ENCODE data around the gene CASZ1.

Gene CASZ1

DNA sequence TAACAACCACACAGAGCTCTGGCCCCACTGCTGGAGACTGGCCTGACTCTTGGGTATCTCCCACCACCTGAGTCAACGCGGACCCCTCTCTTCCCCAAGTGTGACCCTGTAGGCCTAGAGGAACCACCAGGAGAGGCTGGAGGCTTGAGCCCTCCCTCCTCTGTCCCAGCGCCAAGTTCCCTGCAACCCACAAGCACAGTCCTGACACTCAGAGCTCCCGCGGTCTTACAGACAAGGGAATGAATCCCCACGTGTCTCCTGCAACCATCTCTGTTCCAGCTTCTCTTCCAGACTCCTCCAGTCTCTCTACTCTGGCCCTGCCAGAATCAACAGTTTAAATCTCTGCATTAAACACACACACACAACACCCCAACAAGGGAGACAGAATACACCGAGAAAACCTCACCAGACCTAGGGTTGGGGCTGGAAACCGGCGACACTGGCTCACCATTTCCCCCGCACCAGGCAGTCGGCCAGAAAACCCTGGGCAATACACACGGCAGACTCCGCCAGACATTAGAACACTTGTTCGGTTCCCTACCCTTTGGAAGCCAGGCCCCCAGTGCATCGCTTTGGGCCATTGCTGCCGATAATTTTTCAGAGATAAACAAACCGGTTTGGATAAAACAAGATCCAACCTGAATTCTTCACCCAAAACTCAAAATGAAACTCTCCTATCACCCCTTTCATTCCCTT is 21.7 kb downstream of the CASZ1 start:
- DNase-seq, result no peak

DNA sequence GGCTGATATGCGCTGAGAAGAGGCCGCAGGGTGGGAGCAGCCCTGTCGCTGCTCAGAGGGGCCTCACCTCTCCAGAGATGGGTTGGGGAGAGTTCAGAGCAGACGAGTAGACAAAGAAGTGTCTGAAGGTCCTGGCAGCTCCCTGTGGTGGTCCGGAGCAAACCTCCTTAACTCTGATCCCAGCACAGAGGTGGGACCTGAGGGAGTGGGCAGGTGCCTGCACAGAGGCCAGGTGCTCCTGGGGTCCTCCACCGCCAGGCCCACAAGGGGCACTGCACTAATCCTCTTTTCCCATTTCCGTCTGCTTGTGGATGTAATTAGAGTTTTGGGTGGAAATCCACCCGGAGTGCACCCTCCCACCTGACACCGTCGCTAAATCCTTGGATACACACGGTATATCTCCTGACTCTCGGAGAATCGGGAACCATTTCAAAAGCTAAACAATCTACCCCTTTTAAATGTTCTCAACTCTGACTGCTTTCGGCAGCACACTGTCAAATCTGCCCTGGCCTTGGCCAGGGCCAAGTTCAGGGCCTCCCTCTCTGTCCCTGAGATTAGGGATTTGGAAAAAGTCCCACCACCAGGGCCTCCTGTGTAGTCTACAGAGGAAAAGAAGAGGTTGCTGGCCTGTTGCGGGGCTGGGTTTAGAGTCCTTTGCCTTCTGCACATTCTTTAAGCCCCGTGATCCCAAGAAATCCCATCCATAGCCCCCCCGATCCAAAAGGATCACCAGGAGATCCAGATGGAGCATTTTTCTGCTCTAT is 22.4 kb downstream of the CASZ1 start:
- DNase-seq, result no peak

DNA sequence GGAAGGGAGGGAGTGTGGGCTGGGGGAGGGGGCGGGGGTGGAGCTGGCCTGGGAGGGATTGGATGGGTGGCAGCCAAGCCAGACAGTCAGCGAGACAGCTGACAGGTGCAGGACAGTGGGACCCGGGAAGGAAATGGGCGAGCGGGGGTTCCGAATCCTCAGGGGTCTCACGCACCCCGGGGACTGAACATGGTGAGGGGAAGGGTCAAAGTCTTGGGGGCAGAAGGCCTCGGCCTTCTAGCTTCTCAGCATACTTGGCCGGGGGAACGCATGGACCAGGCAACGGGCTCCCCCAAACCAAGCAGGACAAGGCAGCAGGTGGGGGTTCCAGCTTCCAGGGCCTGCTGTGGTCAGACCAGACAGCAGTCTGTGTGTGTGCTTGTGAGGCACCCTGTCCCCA is 23.1 kb downstream of the CASZ1 start:
- no peak for DNase-seq

DNA sequence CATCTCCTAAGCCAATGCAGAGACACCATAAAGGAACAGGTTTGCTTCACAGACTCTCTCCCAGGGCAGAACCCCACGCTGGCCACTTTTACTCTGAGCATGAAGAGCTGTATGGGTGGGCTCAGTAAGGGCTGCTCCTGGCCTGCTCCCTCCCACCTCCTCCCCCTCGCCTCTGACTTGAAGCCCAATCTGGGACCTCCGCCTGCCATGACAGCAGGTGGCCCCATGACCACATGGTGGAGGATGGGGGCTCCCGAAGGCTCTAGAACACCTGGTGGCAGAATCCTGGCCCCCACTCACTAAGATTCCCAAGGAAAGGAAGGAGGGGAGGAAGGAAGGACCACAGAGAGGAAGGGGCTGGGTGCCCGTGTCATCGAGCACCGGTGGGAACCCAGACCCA is 23.7 kb downstream of the CASZ1 start:
- no peak for DNase-seq

DNA sequence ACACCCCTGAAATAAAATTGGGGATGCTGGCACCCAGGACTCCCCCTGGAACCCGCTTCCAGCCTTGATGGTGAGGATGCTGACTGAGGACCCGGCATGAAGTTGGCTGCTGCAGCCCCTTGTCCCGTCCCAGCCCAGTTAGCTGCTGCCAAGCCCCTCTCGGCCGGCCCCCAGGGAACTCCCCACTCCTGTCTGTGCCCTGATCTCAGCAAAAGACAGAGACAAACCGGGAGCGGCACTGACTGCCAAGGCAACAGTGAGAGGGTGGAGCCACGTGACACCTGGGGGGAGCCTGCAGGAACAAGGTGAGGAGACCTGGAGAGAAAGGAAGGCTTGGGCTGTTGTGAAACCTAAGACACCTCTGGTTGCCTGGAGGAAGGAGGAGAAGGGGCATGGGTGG is 24.7 kb downstream of the CASZ1 start:
- no peak for DNase-seq

DNA sequence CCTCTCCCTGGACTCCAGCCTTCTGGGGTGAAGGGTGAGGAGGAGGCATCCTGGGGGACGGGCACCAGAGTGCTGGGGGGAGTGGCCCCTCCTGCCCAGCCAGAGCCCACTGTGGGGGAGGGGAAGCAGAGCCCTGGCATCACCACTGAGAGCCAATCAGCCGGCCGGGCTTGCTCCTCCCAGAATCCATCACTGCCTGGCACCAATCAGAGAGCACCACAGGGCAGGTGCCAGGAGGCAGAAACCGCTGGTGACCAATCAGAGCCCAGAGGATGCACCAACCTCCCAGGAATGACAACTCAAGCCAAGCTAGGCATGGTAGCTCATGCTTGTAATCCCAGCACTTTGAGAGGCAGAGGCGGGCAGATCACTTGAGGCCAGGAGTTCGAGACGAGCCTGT is 27.9 kb downstream of the CASZ1 start:
- DNase-seq, result no peak

DNA sequence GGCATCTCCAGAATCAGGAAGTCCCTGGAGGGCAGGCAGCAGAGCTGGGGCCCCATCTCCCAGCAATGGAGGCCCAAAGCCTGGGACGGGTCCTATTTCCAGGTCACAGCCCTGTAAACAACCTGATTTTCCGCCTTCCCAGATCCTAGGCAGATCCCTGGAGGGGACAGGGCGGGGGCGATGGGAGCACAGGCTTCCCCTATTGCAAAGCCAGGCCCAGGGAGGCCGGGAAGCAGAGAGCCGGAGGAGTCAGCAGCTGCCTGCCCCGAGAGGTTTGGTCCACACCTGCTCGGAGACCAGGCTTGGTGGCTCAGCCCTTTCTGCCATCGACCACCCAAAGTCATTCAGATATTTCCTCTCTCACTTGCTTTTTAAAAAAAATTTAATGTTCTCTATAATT is 29.2 kb downstream of the CASZ1 start:
- no peak for DNase-seq

DNA sequence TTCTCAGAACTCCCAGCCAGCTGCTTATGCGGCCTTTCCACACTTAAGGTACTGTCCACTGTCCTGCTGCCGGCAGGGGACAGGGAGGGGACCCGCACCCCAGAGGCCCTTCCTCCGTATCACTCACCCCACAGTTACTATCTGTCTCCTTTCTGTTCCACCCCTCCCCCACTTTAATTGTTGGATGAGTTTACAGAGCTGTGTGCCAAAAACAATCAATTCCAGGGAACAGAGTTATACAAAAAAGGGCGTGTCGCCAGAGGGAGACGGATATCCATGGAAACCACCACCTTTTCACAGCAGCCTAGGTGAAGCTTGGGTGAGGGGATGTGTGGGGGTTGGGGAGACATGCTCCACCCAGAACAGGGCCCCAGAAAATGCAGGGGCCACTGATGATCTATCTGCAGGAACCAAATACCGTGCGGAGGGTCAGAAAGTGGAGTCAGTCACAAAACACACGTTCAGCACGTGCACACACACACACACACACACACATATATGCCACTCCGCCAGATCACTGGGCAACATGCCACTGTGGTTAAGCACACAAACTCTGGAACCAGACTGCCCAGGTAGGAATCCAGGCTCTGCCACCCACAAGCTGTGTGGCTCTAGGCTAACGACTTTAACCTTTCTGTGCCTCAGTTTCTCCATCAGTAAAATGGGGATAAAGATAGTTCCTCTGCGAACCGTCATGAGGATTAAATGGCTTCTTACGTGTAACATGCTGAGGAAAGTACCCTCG is 30.5 kb downstream of the CASZ1 start:
- no peak for DNase-seq

DNA sequence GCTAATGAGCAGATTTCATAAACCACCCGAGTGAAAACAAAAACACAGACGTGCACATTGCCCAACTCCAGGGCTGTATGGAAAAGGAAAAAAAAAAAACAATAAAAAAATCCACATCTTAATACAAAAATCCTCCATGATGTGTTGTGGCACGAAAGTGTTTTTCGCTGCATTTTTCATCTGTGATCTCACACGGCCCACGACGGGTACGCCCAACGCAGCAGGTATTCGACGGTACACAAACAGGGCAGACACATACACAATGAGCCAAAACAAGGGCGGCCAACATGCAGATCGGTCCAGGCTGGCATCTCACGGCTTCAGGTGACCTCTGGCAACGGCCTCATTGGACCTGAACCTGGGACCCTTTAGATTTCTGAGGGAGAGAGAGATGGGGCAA is 31.1 kb downstream of the CASZ1 start:
- no peak for DNase-seq

DNA sequence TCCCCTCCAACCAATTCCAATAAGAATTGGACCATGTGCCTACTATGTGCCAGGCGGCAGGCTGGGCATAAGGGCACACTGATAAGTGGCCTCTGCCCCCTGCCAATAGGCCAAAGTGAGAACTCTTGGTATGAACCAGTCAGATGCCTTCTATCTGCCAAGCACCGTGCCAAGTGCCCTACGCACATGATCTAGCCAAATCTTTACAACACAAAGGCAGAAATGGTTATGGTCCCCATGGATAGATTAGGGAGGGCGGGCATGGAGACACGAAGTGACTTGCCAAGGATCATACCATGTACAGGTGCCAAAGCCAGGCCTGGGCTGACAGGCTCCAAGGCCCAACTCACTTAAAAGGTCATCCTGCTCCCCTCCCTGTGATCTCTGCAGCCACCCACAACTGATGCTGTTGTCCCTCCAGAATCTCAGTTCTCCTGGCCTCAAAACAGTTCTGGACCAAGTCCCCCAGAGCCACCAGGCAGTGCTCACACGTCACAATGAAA is 32.1 kb downstream of the CASZ1 start:
- DNase-seq, result no peak

DNA sequence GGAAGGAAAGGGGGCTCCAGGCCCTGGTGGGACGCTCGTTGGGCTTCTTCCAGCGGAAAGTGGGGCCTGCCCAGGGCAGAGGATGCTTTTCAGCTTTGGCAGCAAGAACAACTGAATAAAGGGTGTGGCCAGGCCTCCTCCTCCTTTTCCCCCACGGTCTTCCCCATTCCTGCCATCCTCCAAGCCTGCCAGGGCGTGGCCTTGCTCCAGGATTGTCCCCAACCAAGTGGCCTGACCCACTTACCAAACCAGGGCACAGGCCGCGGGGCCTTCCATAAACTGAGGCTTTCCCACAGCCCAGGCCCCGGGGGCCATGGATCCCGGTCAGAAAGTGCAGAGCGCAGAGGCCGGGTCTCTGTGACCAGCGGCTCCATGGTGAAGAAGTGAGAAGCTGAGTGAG is 33.6 kb downstream of the CASZ1 start:
- no peak for DNase-seq

DNA sequence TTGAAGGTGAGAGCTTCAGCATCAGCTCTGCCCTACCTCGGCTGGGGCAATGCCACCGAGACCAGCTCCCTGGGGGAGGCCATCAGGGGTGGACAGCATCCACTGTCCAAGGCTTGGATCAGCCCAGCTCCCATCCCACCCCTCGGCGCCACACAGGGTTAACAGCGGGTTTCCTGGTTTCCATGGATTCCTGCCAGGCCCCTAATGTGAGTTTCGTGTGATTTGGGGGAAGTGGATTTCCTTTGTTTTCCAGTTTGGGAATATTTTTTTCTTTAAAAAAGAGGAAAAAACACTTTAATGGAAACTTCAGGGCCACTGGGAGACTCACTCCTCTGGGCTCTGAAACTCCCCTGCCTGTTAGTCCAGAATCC is 34.3 kb downstream of the CASZ1 start:
- DNase-seq, result no peak

DNA sequence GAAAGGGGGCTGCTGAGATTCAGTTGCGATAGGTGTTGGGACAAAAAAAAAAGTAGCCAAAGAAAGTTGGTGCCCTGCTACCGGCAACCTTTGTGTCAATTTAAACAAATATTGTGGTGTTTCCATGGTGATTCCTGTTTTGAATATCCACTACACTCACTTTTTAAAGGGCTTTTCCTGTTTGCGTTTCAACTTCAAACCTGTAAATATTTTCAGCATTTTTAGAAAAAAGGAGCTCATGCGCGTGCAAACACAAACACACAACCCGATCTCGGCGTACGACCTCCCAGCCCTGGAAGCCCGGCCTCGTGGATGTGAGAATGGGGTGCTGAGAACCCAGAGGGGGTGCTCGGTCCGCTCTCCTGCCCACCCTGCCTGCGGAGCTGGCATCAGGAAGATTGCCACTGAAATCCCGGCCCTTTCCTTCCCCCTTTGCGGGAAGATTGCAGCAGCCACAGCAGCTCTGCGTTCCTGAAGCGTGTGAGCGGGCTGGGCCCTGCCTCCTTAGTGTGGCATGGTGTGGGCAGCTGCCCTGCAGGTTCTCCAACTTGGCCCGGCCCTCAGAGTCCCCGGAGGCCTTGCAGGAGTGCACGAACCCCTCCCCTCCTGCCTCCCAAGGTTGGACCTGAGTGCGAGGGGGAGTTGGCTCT is 34.8 kb downstream of the CASZ1 start:
- DNase-seq, result no peak

DNA sequence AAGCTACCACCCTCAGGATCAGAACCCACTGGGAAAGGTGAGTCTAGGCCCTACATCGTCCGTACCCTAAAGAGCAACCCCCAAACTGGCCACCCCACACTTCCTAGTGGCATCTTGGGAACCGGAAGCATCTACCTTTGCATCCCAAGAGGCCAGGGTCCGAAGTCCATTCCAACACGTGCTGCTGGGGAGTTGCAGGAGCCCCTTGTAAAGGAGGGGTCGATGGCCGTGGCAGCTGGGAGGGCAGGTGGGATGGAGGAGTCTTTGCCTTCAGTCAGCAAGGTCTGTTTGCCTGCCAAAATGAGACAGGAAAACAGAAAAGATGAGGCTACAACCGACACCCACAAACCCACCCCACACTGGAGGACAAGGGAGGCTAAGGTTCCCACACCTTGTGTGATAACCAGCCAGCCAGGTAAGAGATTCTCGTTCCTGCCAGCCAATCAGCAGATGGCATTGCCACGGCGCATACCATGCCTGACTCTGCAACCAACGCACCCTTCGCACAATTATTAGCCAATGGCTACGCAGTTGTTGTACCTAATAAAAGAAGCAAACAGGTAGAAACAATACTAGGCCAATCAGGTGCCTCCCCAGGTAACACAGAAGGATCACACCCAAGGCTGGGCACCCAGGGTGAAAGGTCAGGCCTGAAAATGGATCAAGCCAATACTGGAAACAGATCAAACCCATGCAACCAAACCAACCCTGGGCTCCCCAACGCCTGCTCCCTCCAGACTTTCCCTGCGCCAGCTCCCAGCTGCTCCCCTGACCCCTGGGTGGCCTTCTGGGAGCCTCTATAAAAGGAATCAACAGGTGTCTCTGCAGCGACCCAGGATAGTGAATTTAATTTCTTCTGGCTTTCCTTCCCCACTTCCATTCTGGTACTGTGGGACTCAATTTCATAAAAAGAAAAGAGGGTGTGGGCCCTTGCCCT is 35.6 kb downstream of the CASZ1 start:
- no peak for DNase-seq

DNA sequence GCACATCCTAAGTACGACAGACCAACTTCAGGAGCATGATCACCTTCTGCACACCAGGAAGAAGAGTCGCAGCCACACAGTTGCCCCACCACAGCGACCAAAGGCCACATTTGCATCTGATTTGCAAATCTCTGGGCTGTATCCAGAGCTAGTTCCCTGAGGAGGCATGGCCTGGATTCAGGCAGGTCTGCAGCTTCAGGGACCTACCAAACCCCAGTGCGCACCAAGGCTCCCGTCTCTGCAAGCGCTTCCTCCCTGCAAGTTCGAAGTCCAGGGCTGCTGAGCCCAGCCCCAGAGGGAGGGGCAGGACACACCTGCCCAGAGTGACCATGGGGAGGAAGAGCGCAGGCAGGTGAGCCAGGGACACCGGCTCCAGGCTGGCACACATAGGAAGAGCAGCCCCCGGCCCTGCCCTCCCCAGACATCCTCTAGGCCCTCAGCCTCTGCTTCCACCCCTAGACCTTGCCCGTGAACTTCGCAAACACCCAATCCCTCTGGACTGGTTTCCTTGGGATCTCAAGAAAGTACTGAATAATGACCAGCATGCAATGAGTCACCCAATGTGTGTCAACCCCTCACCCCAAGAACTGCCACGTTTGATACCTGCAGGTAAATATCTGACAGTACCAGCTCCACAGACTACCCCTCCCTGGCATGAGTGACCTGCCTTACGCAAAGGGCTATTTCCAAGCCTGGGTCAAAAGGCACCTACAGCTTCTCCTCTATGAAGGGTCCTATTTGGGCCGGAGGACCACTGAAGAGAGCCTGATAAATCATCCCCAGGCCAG is 36.8 kb downstream of the CASZ1 start:
- DNase-seq, result no peak

DNA sequence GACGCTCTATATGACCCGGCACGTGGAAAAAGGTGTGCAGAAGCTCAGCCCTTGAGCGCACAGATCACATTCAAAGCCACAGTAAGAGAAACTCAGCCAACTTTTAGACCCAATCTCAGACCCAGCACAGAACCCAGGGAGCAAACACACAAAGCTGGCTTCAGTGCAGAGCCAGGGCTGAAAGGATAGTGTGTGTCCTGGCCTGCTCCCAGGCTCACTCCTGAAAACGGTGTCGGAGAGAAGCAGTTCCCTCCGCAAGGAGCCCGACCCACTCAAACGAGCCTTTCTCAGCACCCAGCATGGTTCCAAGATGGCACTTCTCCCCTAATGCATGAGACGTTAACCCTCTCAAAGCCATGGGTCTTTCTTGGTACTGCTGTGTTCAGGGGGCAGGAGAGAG is 39.6 kb downstream of the CASZ1 start:
- no peak for DNase-seq

DNA sequence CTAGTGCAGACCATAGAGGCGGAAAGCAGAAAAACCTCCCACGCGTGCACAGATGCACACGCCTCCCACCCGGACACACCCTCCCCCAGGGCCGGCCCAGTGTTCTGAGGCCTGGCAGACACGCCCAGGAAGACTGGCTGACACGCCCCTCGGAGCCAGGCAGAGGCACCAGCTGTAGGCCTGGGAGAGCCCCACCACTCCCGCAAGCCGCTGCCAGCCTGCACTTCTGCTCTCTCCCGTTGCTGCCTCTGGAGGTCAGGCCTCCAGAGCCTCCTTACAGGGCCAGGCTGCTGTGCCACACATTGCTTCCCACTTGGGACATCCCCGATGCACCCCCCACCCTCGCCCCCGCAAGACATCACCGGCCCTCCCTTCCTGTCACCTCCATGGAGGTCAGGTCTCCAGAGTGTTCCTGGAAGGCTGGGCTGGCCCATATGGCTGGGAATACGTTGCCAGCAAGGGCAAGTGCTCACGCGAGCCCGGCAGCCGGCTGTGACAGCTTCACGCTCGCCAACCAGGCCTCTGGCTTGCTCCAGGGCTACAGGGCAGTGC is 40.4 kb downstream of the CASZ1 start:
- no peak for DNase-seq

DNA sequence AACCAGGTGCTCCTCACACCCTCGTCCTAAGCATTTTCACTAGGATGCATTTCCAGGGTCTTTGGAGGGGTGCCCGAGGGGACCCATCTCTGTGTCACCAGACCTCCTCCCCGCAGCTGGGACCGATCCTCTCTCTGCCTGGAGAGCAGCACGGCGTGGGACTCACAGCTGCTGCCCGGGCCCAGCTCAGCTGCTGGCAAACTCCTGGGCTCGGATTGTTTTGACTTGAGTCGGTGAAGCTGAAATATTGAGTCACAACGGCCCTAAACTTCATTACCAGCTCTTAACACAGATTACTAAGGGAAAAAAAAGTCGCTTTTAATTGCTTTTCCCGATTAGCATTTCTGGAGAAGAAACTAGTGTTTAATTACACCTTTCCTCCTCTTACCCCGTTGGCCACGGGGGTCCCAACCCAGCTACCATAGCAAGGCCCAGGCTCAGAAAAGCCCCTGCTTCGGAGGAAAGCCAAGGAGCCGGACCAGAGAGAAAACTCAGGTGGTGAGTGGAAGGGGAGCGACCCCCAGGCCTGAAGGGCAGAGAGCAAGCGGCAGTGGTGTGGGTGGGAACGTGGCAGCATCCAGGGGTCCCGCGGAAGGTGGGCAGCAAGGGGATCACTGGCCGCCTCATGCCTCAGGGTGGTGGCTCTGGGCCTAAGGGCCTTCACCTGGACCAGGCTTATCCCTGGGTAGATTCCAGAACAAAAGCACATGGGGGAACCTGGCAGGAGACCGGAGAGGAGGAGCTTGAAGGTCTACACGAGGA is 41.7 kb downstream of the CASZ1 start:
- no peak for DNase-seq

DNA sequence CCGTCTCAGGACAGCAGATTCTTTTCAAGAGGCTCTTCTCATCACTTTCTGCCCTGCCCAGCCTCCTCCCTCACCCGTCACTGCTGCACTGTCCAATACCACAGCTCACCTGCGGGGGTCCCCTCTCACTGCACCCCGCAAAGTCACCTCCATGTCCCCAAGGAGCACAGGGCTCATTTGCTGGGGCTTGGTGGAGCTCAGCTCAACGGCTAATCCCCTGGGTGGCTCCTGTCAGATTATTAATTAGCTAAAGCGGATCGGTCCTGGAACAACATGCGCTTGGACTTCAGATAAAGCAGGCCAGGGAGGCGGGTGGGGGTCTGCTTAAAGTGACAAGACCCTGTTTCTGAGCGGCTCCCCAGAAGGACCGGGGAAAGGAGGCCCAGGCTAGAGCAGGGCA is 43.1 kb downstream of the CASZ1 start:
- DNase-seq, result no peak

DNA sequence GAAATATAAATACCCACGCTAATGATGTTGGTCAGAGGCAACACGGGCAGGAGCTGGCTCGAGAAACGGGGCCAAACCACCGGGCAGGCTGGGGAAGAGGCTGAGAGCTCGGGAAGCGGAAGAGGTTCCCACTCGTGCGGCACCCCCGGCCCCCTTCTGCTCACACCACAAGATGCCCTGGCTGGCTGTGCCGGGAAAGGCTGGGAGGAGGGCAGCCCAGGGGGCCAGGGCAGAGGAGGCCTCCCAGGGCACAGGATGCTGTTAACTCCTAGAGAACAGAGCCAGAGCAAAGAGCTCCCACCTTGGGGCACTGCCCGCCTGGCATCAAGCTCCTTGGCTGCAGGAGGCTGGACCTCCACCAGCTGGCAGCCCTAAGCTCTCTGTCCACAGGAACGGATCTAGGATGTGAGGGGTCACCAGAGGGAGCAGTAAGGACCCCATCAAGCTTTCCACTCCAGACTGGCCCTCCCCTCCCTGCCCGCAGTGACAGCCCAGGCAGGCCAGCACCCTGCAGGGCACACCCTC is 44.8 kb downstream of the CASZ1 start:
- no peak for DNase-seq

Data from GDM1 (cell line).